Transverse colon (tissue), 4 donors: ENCODE results near the gene TAF11L8. TPM values are rescaled to one million over a fixed set of nuclear protein-coding genes. Genes with fewer than 3 reads are reported as not detected.
"Not testable (repeated sequence)": the region's sequence is repeated elsewhere in the genome, so short reads cannot be mapped to it uniquely, and the experiment has no call there.

Source experiments
- DNase-seq: peaks from one replicate; pipeline ENCODE4 v3.0.0-alpha.2; 2019
- H3K27ac ChIP-seq, 4 donors: fragments of 200-600 bp; sonication (generic); 2 replicates each; pipeline ENCODE4 v1.5.1; 2016 to 2018; ENCODE audit warnings: inconsistent platforms in 4 of 4
- H3K27me3 ChIP-seq: fragments of 200-600 bp; sonication (generic); 2 replicates; pipeline ENCODE4 v1.5.1; 2017; ENCODE audit warnings: inconsistent platforms
- H3K36me3 ChIP-seq, 4 donors: fragments of 200-600 bp; sonication (generic); 2 replicates each; pipeline ENCODE4 v1.5.1; 2017 to 2019; ENCODE audit warnings: inconsistent platforms in 4 of 4
- H3K4me1 ChIP-seq, 4 donors: fragments of 200-600 bp; sonication (generic); 2 replicates each; pipeline ENCODE4 v1.5.1; 2017 to 2020; ENCODE audit warnings: inconsistent platforms in 4 of 4
- H3K4me3 ChIP-seq, 4 donors: fragments of 200-600 bp; sonication (generic); 1 replicate in 1 of 4; 2 replicates in 3 of 4; pipeline versions ENCODE4 v1.5.1 to v1.6.1; 2017 to 2019; ENCODE audit warnings: inconsistent platforms in 4 of 4
- H3K9me3 ChIP-seq, 2 donors: fragments of 200-600 bp; sonication (generic); 2 replicates each; pipeline ENCODE4 v1.5.1; 2017 to 2019; ENCODE audit warnings: inconsistent platforms in 2 of 2
- WGBS, 2 donors: methylation state at CpG; one replicate each; pipeline ENCODE4 v1.1.5; 2018; ENCODE audit warnings: low coverage in 1 of 2; 5-methylcytosine and 5-hydroxymethylcytosine counted together
- in situ Hi-C, 4 donors: fragments of 200-750 bp; cut with MboI; loops; one replicate each; pipeline versions ENCODE4 v1.15.0 to v1.15.1; 2017; ENCODE audit warnings: low sequenced_read_pairs in 3 of 4, low pct_ligation_motif_present in 1 of 4, low pct_unique_long_range_greater_than_20kb in 1 of 4
- intact Hi-C: fragments of 100-400 bp; cut with DNase I; formaldehyde crosslinking; loops from one replicate; pipeline ENCODE4 v1.15.1; 2023; ENCODE audit warnings: low total_unique reads
- small RNA-seq, 4 donors: library from RNA; depleted of rRNA; stranded (forward); fragments of <200 nt; gene quantifications; one replicate each; pipeline ENCODE3, GENCODE V24; 2016
- total RNA-seq, 4 donors: library from RNA; depleted of rRNA; stranded (reverse); fragments of >200 nt; gene quantifications; one replicate each; pipeline ENCODE4 v1.1.0, GENCODE V29; 2016

TAF11L8 gene
- total RNA-seq, 4 donors from 2014 or later, result not detected

GRCh38 chr5:17585658-17586057, 5.1 kb downstream of the TAF11L8 start, which contains the start of gene TAF11L7:
Gene TAF11L7 (minus strand): TSS chr5:17585758.
- H3K4me3 ChIP-seq, in situ Hi-C loops, H3K27me3 ChIP-seq, H3K9me3 ChIP-seq, H3K36me3 ChIP-seq, intact Hi-C loops, DNase-seq, H3K27ac ChIP-seq, H3K4me1 ChIP-seq: not testable (repeated sequence)
- no CpG with 5 or more reads among the region's 16 CpGs for WGBS, 2 donors

Small RNAs within 50 kb of the gene (small RNA-seq; reads per million reads assigned to genes)
- gene AC233724.3, result 0 reads per million in 4 donors
- 0 reads per million in 4 donors for gene AC233724.6
- gene AC233724.7, result 0 reads per million in 4 donors

Other genes starting within 250 kb of the TAF11L8 start
- gene TAF11L2, start 92.7 kb downstream of the TAF11L8 start, total RNA-seq, result not detected
- gene TAF11L3, start 72.6 kb downstream of the TAF11L8 start, total RNA-seq, result not detected
- not detected for gene TAF11L4, start 69.2 kb downstream of the TAF11L8 start, total RNA-seq
- not detected for gene TAF11L5, start 65.7 kb downstream of the TAF11L8 start, total RNA-seq
- not detected for gene TAF11L6, start 62.3 kb downstream of the TAF11L8 start, total RNA-seq
- not detected for gene TAF11L7, start 5.2 kb downstream of the TAF11L8 start, total RNA-seq
- gene TAF11L9, start 3.4 kb upstream of the TAF11L8 start, total RNA-seq, result not detected
- gene TAF11L10, start 6.9 kb upstream of the TAF11L8 start, total RNA-seq, result not detected
- gene TAF11L11, start 13.2 kb upstream of the TAF11L8 start, total RNA-seq, result not detected
- gene TAF11L12, start 19.4 kb upstream of the TAF11L8 start, total RNA-seq, result not detected
- not detected for gene TAF11L13, start 41.1 kb upstream of the TAF11L8 start, total RNA-seq
- gene TAF11L14, start 43.5 kb upstream of the TAF11L8 start, total RNA-seq, result not detected